Measurements from ENCODE around the gene RRAGD.

DNA sequence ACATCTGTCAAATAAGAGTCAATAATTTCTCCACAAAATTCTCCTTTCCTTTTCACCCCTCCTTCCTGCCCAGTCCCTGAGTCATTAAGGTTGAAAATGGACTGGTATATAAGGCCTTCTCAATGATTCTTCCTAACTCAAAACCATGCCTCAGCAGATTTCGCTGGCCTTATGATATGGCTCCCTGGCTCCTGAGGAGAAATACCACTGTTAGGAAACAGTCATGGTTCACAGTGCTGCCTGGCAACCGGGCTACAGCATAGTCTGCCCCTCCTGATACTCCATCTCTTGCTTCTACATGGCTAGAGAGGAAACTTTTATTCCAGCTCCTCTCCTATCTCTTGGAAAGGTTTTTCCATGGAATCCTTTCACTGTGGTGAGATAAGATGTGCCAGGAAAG lies 64.2 kb downstream of the RRAGD start:
- TF ChIP-seq POLR2AphosphoS5 (IDR thresholded peaks at IDR 0.05; ENCODE audit: low read depth, low read length) (no peak), POLR2A (IDR thresholded peaks at IDR 0.05; ENCODE audit: low read depth, low read length) (no peak), TAF1 (IDR thresholded peaks at IDR 0.05; ENCODE audit: borderline replicate concordance, low read depth, low read length) (no peak)

Measured in GM12892 (cell line).